ENCODE data around the gene HBS1L.

Gene HBS1L

GRCh38 chr6:134995536-134995935 is 59.1 kb downstream of the HBS1L start:
- DNase-seq: no peak

DNA sequence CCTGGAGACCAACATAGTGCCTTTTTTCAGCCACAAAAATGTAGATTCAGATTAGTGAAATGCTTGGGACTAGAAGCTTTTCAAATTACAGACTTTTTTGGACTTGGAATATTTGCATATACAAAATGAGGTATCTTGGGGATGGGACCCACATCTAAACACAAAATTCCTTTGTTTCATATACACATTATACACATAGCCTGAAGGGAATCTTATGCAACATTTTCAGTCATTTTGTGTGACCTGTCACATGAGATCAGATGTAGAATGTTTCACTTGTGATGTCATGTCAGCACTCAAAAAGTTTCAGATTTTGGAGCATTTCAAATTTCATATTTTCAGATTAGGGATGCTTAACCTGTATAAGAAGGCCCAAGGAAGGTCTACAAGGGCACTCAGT is 60.2 kb downstream of the HBS1L start:
- no peak for DNase-seq

GRCh38 chr6:134992155-134992554 is 62.5 kb downstream of the HBS1L start:
- DNase-seq: no peak

DNA sequence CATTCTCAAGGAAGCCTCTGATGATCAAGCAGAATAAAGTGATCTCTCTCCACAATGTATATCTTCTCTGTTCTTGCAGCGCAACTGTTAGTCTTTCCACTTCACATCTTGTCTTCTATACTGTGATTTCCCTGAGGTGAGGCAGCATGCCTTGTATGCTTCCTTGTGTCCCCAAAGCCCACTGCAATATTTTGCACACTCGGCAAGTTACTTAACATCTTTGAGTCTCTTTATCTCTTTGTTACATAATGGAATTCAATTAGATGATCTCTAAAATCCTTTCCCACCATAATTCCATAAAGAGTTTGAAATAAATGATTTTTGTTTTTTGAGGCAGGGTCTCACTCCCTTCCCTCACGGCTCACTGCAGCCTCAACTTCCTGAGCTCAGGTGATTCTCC is 64.4 kb downstream of the HBS1L start:
- no peak for DNase-seq

GRCh38 chr6:134984821-134985220 is 69.8 kb downstream of the HBS1L start:
- no peak for DNase-seq

DNA sequence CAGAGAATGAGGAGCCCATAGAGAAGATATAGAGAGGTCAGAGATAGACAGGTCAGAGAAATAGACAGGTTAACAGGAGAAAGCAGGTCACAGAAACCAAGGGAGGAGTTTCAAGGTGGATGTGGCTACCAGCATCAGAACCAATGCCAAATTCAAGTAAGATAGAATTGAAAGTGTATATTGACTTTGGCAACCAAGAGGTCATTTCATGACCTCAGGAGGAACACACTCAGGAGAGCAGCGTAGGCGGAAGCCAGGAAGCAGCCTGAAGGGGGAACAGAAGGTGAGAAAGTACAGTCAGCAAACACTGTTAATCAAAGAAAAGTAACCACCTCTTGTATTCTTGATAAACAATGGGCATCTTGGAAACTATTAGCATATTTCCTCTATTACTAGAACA is 70.8 kb downstream of the HBS1L start:
- no peak for DNase-seq

DNA sequence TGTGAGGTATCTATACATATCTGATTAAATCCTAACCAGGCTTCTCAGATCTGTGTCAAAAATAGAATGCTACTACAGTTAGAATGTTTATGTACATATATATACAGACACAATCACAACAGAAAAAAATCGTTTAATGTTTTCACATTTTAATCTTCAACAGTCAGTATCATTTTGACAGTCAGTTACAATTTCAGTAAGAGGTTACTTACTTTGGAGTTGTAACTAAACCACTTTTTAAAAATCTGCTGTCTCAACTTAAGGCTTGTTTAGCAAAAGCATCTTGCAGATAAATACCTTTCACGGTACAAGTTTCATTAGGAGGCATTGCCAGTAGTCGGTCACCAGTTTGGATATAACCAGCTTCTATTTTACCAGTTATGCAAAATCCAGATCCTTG is 72.5 kb downstream of the HBS1L start:
- DNase-seq: no peak

- no peak for DNase-seq
Observed at GRCh38 chr6:134980846-134981245, 73.8 kb downstream of the HBS1L start.

GRCh38 chr6:134979142-134979541 is 75.5 kb downstream of the HBS1L start:
- no peak for DNase-seq

GRCh38 chr6:134974370-134974769 is 80.3 kb downstream of the HBS1L start:
- no peak for DNase-seq

DNA sequence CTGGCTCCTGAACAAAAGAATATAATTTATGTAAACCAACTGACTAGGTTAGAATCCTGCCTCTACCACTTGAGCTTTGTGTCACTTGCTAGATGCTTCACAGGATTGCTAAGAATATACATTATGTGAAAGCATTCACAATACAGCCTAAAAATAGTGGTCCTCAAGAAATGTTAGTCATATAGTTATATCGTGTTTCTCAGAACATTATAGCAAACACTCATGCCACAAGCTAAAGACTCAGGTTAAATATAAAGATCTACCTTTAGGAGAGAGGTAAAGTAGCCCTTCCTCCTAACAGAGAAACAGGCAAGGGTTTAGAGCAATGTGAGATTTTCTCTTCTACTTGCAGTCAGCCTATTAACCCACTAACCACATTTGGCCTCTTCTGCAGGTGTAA is 86.9 kb downstream of the HBS1L start:
- DNase-seq: no peak

- DNase-seq: no peak
Observed at GRCh38 chr6:134964451-134965203, 90.0 kb downstream of the HBS1L start.

DNA sequence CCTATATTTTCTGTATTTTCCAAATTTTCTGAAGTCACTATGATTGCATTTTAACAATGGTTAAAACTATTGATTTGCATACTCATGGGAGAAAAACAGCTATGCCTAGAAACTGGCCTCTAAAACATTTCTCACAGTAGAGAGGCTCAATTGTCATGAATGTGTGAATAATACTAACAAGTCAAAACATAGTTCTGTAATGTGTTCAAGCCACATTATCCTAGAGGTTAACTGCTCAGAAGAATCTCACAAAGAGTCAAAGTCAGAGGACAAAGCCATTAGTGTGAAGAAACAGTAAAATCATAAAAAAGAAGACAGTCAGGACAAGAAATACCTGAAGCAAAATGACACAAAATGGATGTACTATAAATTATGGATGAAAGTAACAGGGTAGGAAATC is 92.2 kb downstream of the HBS1L start:
- no peak for DNase-seq

DNA sequence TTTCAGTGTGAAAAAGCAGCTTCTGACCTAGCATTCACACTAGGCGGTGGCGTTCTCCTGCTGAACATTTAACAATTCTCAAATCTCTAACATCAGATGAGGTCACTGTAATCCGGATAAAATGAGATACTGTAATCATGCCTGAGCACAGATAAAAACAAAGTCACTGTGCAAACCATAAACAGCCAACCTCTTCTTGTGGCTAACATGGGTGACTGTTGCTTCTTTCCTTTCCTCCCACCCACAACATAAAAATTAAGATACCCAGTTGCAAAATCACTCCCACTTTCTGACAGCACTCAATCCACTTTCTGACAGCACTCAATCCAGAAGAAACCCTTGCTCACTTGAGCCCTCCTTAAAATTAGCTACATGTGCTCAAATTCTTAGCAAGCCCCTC is 93.3 kb downstream of the HBS1L start:
- DNase-seq: no peak

DNA sequence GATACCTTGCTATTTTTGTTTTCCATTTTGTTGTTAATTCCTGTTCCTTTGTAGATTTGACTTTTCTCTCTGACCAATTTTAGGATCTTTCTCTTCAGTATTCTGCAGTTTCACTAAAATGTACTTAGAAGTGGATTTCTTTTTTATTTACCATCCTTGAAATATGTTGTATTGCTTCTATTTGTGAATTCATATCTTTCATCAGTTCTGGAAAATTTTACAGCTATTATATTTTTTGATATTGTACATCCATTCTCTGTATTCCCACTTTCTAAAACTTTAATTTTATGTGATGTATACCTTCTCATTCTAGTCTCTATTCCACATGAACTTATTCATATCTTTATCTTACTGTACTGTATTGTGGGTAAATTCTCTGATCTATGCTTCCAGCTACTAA is 95.0 kb downstream of the HBS1L start:
- DNase-seq: no peak

DNA sequence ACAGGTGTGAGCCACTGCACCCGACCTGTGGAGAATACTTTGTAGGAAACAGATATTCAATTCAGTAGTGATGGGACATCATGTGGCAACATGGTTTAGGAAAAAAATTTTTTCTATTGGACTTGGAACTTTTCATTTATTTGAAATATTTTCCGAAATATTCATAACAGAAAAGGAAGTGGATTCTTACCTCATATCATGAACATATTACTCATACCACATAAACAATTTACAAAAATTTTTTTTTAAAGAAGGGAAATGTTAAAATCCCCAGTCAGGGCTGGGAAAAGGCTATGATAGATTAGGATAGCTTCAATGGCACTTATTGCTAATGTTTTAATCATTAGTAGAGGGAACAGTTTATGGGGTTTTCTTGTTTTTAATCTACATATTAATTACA is 97.9 kb downstream of the HBS1L start:
- DNase-seq: no peak

- DNase-seq: no peak
Observed at GRCh38 chr6:134956032-134956431, 98.6 kb downstream of the HBS1L start.

- DNase-seq: no peak
Observed at GRCh38 chr6:134954272-134955000, 100.2 kb downstream of the HBS1L start.

GRCh38 chr6:134951494-134952263 is 102.9 kb downstream of the HBS1L start:
- DNase-seq: no peak

DNA sequence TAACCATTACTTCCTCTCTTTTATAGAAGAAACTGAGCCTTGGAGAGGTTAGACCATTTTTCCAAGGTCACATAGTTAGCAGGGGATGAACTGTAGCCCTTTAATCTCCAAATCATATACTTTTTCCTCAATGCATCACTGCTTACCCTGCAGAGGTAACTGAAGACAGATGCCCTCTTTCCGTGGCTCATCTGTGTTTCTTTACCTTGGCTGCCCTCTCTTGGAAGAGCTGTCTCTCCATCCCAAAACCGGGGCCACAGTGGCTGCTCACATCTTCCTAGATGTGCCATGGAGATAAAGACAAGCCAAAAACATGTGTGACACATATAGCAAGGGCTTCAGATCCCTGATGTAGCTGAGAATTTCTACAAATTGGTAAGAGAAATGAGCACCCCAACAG is 104.1 kb downstream of the HBS1L start:
- no peak for DNase-seq

- DNase-seq: no peak
Observed at GRCh38 chr6:134949927-134950326, 104.7 kb downstream of the HBS1L start, which contains the start of gene ALDH8A1. Gene ALDH8A1, minus strand, starts transcription at chr6:134950101. Its CDS starts 48 bp downstream, at chr6:134950053.

- DNase-seq: no peak
Observed at GRCh38 chr6:134948691-134949090, 105.9 kb downstream of the HBS1L start.

GRCh38 chr6:134948142-134948541 is 106.5 kb downstream of the HBS1L start:
- DNase-seq: no peak

DNA sequence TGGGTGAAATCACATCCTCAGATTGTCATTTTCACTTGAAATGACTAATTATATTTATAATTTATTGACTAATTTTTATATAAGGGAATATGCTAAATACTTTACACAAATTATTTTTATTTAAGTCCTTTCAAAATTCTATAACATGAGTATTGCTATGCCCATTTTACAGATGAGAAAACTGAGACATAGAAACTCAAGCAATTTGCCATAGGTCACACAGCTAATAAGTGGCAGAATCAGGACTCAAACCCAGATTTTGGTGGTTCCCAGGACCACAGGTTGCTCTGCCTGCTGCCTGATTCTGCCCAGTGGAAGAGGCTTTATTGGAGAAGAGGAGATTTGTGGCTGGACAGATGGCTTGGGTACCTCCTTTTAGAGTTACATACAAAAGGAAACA is 109.6 kb downstream of the HBS1L start:
- no peak for DNase-seq

Measured in cortex of kidney (tissue), 1 donor.